Measurements from ENCODE around the gene ZNF20. TPM values are rescaled to one million over a fixed set of nuclear protein-coding genes. Genes with fewer than 3 reads are reported as not detected.

ZNF20 gene
- total and polyA plus RNA-seq, 9 of the 15 experiments (the other 6 are each of a cell fraction or from before 2014, with no cell fraction given), result 1.4 to 3.7 (median 3.1) TPM

DNA sequence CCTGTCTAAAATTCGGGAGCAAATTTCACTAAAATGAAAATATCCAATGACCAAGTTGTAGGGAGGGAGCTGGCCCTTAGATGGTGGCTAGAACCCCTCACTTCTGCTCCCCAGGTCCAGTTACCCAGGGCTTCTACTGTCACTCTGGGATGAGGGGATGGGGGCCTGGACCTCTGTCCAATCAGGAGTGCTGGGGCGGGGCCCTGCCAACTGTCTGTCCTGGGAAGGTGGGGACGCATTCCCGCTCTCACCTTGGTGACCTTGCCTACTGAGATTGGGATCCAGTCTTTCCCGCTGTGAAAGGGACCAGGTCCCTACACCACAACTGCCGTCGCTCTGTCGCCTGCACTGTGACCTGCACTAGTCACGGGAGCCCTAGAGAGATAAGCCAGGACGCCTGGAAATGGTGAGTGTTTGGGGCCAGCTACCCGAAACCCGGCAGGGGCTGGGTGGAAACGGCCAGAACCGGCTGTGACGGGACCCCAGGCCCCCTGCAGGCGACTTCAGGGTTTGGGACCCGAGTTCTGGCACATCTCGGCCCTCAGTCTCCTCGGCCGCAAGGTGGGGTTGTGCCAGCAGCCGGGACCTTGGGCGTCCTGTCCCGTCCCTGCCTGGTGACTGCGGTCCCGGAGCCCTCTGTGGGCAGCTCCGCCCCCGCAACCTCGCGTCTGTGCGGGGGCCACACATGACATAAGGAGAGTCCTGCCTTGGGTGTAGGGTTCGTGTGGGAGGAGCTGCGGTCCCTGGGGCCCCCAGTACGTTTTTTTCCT is 22.8 kb downstream of the ZNF20 start (continued):
- TF ChIP-seq, protein P1, sequence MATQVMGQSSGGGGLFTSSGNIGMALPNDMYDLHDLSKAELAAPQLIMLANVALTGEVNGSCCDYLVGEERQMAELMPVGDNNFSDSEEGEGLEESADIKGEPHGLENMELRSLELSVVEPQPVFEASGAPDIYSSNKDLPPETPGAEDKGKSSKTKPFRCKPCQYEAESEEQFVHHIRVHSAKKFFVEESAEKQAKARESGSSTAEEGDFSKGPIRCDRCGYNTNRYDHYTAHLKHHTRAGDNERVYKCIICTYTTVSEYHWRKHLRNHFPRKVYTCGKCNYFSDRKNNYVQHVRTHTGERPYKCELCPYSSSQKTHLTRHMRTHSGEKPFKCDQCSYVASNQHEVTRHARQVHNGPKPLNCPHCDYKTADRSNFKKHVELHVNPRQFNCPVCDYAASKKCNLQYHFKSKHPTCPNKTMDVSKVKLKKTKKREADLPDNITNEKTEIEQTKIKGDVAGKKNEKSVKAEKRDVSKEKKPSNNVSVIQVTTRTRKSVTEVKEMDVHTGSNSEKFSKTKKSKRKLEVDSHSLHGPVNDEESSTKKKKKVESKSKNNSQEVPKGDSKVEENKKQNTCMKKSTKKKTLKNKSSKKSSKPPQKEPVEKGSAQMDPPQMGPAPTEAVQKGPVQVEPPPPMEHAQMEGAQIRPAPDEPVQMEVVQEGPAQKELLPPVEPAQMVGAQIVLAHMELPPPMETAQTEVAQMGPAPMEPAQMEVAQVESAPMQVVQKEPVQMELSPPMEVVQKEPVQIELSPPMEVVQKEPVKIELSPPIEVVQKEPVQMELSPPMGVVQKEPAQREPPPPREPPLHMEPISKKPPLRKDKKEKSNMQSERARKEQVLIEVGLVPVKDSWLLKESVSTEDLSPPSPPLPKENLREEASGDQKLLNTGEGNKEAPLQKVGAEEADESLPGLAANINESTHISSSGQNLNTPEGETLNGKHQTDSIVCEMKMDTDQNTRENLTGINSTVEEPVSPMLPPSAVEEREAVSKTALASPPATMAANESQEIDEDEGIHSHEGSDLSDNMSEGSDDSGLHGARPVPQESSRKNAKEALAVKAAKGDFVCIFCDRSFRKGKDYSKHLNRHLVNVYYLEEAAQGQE (IDR thresholded peaks at IDR 0.05; ENCODE audit: borderline replicate concordance), result peak; percentile 37; the same call in 1 of the 2 replicates
- TF ChIP-seq, protein P1 (CRISPR knock-in tag; IDR thresholded peaks at IDR 0.05; ENCODE audit: low read depth), result no peak
